GM19467 (cell line): ENCODE results near the gene LAMA5.

Experiments
- ATAC-seq: cut with Tn5 transposase; IDR thresholded peaks from one replicate; pipeline ENCODE4 v1.9.1; 2021; ENCODE audit warnings: mild to moderate bottlenecking, moderate library complexity; ENCODE audit not compliant: unreplicated experiment

Gene LAMA5

DNA sequence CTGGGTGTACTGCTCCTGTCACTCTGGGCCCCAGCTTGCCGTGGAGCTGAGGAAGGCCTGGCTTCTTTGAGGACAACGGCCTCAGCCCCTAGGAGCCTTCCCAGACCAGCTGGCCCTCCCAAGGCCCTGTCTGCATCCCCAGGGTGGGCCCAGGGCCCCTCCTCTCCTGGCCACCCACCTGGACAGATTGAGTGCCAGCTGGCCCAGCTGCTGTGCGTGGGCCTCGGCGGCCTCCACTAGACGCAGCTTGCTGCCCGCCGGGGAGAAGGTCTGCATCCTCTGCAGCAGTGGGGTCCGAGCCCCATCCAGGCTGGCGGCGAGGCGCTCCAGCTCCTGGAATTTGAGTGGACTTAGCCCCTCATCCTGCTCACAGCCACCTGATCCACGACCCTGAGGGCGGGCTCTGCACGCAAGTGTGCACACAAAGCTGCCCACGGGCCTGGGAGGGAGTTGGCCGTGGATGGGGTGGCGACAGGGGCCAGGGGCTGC lies 49.9 kb downstream of the LAMA5 start:
- ATAC-seq = no peak

DNA sequence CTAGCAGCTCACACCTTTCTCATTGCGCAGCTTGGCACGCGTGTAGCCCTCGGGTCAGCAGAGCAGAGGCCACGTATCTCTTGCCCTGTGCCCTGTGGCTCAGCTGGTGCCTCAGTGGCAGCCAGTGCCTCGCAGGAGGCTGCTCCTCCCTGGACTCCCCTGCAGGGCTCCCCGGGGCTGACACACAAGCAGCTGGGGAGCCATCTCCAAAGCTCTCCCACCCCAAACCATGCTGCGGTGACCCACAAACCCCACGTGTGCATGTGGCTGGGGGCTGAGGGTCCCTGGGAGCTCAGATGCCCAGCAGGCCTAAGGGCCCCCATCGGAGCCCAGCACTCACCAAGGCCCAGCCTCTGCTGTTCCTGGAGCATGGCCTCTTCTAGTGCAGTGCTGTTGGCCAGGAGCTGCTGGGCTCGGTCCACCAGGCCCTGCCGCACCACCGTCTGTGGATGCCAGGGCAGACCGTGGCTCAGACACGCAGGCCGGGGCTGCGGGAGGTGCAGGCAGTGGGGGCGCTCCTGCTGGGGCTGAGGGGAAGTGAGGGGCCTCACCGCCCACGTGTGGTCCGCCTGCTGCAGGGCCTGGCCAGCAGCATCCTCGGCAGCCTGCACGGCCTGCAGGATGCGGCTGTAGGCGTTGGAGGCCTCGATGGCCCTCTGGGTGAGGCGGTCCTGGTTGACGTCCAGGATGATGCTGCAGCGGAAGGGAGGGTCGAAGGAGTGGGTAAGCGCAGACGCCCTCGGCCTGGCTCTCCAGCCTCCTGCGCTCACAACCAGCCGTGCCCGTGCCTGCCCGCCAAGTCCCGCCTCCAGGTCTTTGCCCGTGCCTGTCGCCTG lies 50.6 kb downstream of the LAMA5 start:
- no peak for ATAC-seq

DNA sequence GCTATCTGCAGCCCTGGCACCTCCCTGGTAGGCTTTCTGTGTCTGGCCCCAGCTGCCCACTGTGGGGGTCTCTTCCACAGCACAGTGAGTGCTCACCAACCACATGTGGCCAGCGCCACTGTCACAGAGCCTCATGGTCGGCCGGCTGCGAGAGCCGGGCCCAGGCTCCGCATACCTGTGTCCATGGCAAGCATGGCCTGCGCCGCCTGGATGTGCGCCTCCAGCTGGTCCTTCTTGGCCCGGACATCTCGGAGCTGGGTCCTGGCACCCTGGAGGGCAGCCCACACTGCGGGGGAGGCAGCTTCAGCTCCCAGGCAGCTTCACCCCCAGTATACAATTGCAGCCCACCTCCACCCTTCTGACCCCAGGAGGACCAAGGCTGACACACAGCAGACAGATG lies 51.3 kb downstream of the LAMA5 start:
- ATAC-seq = no peak

DNA sequence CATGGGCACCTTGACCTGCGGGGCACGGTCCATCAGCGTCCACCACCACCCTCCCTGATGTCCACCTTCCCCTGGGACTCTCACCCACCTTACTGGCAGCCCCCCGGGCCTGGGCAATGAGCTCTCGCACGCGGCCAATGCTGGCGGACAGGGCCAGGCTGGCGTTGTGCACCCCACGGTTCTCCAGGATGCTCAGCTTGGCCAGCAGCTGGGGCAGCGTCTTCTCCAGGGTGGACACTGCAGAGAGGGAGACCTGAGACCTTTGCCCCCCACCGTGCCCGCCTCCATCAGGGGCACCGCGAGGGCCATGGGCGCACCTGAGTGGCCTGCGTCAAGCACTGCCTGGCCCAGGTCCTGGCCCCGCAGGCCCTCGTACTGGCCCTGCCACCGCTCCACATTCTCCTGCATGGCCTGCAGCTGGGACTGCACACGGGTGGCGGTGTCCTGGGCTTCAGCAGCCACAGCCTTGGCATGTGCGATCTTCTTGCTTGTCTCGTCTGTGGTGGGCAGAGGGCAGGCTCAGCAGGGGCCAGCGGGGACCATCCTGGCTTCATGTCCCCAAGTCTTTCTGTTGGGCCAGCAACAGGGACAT lies 52.3 kb downstream of the LAMA5 start:
- no peak for ATAC-seq

DNA sequence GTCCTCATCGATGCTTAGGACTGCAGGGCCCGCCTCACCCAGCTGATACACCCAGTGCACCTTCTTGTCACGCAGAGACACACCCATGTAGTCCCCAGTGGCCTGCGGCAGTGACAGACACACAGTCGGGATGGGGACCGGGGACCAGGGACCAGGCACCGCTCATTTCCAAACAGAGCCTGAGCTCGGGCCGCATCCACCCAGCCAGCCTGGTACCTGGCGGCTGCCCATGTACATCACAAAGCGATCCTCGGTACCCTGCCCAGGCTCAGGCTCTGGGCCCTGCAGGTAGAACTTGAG lies 52.8 kb downstream of the LAMA5 start:
- no peak for ATAC-seq

DNA sequence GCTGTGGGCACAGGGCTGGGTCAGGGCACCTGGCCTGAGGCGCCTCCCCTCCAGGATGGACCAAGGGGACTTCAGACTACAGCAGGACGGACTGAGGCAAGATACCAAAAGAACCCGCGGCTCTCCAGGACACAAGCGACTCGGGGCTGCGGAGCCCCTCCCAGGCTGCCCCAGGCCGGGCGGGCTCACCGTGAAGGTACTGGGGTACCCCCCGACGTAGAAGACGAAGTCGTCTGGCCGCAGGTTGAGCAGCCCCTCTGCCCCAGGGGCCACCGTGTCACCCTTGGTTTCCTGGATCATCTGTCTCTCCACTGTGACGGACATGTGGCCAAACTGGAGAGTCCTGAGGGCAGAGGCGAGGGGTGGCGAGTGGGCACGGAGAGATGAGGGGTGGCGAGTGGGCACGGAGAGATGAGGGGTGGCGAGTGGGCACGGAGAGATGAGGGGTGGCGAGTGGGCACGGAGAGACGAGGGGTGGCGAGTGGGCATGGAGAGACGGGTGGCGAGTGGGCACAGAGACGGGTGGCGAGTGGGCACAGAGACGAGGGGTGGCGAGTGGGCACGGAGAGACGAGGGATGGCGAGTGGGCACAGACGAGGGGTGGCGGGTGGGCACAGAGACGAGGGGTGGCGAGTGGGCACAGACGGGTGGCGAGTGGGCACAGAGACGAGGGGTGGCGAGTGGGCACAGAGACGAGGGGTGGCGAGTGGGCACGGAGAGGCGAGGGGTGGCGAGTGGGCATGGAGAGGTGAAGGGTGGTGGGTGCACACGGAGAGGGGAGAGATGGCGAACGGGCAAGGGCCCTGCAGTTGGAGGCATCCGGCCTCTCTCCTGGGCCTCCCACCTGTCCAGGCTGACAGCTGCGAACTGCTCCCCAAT lies 53.4 kb downstream of the LAMA5 start:
- no peak for ATAC-seq

DNA sequence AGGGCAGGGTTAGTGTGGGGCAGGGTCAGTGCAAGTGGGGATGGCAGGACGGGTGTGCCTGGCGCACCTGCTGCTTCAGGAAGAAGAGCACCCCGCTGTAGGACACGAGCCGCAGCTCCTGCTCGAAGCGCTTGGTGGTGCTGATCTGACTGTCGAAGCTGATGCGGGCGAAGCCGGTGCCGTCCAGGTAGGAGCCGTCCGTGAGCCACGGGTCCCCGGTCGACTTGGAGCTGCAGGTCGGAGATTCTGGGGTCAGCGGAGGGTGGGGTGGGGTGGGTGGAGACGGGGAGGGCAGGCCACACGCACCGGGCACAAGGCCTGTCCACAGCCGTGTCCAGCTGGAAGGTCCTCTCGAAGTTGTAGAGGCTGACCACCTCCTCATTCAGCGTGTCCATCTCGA lies 54.1 kb downstream of the LAMA5 start:
- no peak for ATAC-seq

DNA sequence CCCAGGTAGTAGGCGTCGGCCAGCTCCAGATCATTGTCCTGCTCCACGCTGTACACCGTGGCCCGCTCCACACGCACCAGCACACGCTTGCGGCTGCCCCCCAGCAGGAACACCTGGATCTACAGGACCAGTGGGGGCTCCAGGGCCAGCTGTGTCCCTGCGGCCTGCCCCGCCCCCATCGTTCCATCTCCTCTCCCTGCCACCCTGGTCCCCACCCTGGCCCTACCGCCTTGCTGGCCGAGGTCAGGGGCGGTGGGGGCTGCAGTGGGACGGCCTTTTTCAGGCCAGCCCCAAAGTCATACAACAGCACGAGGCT lies 54.5 kb downstream of the LAMA5 start:
- ATAC-seq = no peak

DNA sequence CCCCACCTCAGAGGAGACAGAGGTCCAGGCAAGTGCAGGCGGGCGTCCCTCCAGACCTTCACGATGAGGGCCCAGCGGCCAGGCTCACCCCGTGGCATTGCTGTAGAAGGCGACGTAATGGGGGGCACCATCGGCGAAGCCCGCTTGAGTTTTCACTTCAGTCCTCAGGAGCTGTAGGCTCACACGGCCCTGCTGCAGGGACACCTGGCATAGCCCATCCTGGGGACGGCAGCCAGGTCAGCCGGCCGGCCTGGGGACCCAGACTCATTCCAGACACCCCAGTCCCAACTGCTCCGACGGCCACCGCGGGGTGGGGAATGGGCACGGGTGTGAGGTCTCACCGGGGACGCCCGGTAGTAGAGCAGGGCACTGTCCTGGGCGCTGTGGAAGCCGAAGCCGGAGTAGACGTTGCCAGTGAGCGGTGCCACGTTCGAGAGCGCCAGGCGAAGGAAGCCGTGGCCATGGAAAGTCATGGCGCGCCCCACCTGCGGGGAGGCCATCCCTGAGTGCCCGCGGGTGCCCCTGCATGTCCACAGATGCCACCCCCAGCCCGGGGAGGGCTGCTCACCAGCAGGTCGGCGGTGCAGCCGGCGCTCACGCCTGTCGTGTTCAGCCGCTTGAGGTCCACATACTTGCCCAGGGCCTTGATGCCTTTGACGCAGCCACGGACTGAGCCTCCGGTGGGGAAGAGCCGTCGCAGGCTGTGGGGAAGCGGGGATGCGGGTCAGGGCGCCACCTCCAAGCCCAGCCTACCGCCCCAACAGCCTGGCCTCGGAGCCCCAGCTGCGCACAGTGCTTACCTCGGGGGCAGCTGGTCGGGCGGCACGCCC lies 55.1 kb downstream of the LAMA5 start:
- ATAC-seq = no peak

DNA sequence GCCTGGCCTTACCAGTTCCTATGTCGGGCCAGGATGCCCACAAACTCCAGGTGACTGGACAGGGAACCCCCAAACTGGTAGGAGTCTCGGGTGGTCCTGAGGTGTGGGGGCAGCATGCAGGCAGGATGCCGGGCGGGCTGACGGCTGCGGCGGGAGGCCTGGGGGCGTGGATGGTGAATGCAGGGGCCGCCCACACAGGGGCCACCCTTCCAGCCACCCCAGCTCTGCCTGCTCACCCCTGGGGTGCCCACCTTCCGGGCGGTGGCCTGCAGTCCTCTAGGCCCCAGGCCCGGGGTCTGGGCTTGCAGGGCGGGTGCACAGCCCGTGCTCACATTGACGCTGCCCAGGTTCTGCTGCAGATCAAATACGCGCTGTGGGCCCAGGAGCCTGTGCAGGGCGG lies 56.0 kb downstream of the LAMA5 start:
- ATAC-seq = no peak

DNA sequence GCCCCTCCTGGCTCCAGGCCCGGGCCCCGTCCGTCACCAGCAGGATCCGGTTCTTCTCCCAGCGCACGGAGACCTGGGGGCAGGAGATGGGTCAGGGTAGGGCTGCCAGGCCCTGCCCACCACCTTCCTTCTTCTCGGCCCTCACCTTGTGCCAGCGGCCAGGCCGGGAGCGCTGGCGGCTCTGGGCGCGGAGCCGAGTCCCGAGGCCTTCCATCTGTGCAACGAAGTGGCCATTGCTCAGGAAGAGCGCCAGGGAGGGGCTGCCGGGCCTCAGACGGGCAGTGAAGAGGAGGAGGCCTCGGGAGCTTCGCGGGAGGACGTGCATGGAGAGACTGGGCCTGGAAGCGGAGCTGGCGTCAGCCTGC lies 56.4 kb downstream of the LAMA5 start:
- ATAC-seq = no peak

DNA sequence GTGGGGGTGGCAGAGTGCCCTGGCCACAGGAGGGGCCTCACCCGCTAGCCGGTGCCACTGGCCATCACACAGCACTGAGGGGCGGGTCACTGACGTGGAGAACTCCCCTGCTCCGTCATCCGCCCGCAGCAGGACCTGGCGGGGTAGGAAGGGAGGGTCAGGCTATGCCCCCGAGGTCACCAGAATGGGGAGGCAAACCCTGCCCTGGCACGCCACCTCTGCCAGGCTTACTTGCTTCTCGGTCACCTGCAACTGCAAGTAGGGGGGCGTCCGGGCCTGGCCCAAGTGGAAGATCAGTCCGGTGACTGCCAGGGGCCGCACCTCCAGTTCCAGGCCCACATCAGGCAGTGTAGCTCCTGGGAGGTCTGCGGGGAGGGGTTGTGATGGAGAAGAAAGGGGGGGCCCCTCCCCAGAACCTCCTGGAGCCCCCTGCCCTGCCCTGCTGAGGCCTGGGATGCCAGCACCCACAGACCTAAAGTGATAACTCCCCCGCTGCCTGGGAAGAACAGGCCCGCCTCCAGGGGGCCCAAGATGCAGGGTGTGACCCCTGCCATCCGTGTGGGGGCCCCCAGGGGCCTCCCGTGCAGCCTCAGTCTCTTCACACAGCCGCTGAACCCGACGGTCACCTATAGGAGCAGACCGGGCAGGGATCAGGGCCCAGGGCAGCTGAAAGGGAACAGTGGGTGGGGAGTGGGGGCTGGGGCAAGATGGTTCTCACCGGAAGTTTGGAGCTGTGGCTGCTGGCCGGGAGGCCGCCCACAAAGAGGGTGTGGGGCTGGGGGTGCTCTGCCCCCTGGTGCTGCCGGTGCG lies 57.0 kb downstream of the LAMA5 start:
- ATAC-seq = no peak

DNA sequence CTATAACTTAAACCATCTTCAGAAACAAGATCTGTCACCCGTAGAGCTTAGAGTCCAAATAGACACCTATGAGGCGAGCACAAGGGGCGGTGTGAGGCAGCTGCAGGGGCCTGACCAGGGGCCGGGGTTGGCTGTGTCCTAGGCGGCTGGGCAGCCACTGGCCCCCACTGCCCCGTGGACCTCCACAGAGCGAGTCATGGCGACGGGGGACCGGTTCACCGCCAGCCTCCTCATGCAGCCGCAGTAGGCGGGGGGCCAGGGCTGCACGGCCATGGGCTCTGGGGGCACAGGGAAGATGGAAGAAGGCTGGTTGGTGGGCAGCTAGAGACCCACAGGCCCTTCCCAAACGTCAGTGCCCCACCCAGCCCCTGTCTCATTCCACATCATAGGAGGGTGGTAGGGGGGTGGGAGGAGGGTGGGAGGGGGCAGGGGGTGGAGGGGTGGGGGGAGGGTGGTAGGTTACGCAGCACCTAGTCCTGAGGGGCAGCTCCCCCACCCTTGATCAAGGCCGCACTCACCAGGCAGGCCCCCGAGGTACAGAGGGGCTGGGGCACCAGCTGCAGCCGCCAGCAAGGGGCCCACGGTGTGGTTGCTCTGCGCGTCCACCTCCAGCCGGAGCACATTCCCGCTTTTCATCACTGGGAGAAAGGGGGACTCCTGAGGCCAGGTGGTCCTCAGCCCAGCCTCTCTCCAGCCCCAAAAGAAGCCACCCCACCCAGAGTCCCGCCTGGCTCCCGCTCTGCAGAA lies 57.7 kb downstream of the LAMA5 start:
- no peak for ATAC-seq

DNA sequence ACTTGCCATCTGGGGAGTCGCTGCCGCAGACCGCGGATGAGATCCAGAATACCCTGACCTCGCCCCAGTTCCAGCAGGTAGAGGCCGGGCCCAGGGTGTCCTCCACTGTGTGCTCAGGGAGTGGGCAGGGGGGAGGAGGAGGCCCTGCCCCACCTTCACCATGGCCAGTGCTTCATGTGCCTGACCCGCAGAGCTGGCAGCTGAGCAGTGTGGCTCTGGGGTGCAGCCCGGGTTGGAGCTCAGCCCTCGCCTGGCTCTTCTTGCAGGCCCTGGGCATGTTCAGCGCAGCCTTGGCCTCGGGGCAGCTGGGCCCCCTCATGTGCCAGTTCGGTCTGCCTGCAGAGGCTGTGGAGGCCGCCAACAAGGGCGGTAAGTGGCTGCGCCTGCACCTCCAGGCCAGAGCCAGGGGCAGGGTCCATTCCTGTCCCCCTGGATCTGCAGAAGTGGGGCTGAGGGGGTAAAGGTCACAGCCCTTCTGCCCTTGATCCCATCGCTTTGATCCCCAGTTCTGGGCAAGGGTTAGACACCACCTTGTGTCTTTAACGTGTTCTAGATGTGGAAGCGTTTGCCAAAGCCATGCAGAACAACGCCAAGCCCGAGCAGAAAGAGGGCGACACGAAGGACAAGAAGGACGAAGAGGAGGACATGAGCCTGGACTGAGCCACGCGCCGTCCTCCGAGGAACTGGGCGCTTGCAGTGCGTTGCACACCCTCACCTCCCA lies 58.9 kb downstream of the LAMA5 start:
- no peak for ATAC-seq

DNA sequence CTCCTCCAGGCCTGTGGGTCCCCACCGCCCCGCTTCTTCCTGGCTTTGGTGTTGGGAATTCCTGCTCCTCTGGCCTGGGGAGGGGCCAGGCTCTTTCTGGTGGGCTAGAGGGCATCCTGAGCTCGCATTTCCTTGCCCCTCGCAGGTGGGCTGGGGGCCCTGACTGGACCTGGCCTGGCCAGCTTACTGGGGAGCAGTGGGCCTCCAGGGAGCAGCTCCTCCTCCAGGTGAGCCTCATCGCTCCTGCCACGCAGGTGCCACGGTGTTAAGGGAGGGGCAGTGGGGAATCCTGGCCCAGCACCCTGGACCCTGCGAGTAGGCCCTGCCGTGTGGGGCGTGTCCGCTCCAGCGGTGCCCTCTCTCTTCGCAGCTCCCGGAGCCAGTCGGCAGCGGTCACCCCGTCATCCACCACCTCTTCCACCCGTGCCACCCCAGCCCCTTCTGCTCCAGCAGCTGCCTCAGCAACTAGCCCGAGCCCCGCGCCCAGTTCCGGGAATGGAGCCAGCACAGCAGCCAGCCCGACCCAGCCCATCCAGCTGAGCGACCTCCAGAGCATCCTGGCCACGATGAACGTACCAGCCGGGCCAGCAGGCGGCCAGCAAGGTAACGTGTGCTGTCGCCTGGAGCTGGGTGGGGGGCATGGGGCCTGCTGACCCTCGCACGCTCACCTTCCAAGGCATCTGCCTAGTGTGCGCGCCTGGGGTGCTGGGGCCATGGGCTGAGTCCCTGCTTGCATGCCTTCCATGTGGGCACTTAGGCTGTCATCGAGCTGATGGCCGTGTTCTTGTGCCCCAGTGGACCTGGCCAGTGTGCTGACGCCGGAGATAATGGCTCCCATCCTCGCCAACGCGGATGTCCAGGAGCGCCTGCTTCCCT lies 59.6 kb downstream of the LAMA5 start:
- ATAC-seq = no peak

DNA sequence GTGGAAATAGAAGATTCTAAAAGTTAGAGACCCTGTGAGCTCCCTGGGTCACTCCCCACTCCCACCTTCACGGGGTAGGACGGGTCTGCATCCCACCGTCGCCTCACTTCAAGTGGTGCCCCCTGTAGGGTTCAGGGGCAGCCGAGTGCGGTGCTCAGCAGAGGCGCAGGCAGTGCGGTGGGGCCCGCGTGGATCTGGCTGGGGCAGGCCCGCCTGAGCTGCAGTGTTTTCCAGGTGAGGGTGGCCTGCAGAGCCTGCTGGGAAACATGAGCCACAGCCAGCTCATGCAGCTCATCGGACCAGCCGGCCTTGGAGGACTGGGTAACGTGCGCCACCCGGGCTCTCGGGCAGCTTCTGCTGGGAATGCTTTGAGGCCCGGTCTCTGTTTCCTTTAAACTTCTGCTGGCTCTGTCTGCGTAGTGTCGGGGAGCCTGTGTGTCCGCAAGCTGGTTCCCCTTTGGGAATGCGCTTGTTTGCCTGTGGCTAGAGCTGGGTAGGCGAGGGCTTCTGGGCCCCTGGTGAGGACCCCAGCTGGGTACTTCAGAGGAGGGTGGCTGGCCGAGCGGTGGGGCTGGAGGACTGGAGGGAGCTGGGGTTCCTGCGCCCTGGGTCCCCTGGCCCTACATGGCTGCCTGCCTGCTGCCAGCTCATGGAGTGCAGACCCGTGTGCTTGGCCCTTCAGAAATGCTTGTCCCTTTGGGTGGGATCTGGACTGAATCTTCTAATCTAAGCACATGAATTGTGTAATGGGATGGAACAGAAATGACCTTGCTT lies 60.5 kb downstream of the LAMA5 start:
- no peak for ATAC-seq

DNA sequence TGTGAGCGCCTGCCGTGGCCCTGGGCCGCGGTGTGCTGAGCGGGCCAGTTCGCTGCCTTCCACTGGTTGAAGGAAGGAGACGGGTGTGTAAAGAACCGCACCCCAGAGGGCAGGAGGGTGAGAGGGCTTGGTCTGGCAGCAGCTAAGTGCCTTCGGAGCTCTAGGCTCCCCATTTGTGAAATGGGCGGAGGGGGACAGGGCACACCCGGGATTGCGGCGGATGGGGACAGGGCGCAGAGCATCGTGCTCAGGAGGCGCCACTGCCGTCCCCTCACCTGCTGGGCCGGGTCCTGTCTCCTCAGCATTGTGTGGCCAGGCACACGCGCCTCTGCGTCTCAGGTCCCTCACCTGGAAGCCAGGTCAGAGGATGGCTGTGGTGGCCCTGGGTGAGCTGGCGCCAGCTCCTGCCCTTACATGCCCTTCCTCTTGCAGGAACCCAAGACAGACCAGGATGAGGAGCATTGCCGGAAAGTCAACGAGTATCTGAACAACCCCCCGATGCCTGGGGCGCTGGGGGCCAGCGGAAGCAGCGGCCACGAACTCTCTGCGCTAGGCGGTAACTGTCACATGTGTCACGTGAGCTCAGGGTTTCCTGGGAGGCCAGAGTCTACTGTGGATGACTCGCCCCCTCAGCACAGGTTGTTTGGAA lies 61.2 kb downstream of the LAMA5 start:
- ATAC-seq = no peak
